HL-60 (cell line): ENCODE data around the gene PDE6B.

ENCODE experiments used
- CTCF ChIP-seq: IDR thresholded peaks from one replicate; pipeline ENCODE4 v1.5.1; 2011; ENCODE audit warnings: low read length, control low read depth, inconsistent platforms; ENCODE audit not compliant: insufficient read depth
- GABPA ChIP-seq: IDR thresholded peaks from 2 replicates; pipeline ENCODE4 v1.6.1; 2012; ENCODE audit warnings: low read depth
- POLR2AphosphoS5 ChIP-seq: IDR thresholded peaks from 2 replicates; pipeline ENCODE4 v1.6.1; 2012; ENCODE audit warnings: low read depth
- REST ChIP-seq: IDR thresholded peaks from 2 replicates; pipeline ENCODE4 v1.6.1; 2012; ENCODE audit warnings: low read depth; ENCODE audit not compliant: insufficient replicate concordance
- SPI1 ChIP-seq: IDR thresholded peaks from 2 replicates; pipeline ENCODE4 v1.6.1; 2012; ENCODE audit warnings: low read depth, mild to moderate bottlenecking, borderline replicate concordance

- TF ChIP-seq GABPA (no peak), CTCF (no peak), POLR2AphosphoS5 (no peak), REST (no peak), SPI1 (no peak)
Observed at GRCh38 chr4:635851-636627, 10.7 kb downstream of the PDE6B start.
